Subcutaneous abdominal adipose tissue (tissue), 5 donors: ENCODE measurements around the gene GPATCH3.

ENCODE experiments used
- H3K27ac ChIP-seq: one replicate; pipeline ENCODE4 v1.7.0; 2013; ENCODE audit warnings: low read depth, mild to moderate bottlenecking, inconsistent platforms, low read length, moderate library complexity
- H3K27me3 ChIP-seq, 5 donors: one replicate each; pipeline ENCODE4 v1.7.0; 2013; ENCODE audit warnings: low read length in 5 of 5, inconsistent platforms in 1 of 5; ENCODE audit not compliant: control insufficient read depth in 5 of 5, insufficient read depth in 4 of 5
- H3K36me3 ChIP-seq, 5 donors: one replicate each; pipeline ENCODE4 v1.7.0; 2013; ENCODE audit warnings: low read length in 5 of 5; ENCODE audit not compliant: control insufficient read depth in 5 of 5, insufficient read depth in 5 of 5
- H3K4me1 ChIP-seq, 5 donors: one replicate each; pipeline ENCODE4 v1.7.0; 2013; ENCODE audit warnings: low read length in 5 of 5, mild to moderate bottlenecking in 3 of 5, moderate library complexity in 1 of 5; ENCODE audit not compliant: control insufficient read depth in 5 of 5, insufficient read depth in 5 of 5
- H3K4me3 ChIP-seq, 5 donors: one replicate each; pipeline ENCODE4 v1.7.0; 2013; ENCODE audit warnings: low read length in 5 of 5, low read depth in 1 of 5
- H3K9ac ChIP-seq, 5 donors: one replicate each; pipeline ENCODE4 v1.7.0; 2013; ENCODE audit warnings: low read length in 5 of 5, mild to moderate bottlenecking in 4 of 5, moderate library complexity in 3 of 5
- H3K9me3 ChIP-seq, 5 donors: one replicate each; pipeline ENCODE4 v1.7.0; 2013; ENCODE audit warnings: low read length in 5 of 5; ENCODE audit not compliant: control insufficient read depth in 5 of 5
- donor health status: healthy.
- donor health status: healthy.
- donor health status: healthy.
- donor health status: healthy.
- donor health status: healthy.

Gene GPATCH3

DNA sequence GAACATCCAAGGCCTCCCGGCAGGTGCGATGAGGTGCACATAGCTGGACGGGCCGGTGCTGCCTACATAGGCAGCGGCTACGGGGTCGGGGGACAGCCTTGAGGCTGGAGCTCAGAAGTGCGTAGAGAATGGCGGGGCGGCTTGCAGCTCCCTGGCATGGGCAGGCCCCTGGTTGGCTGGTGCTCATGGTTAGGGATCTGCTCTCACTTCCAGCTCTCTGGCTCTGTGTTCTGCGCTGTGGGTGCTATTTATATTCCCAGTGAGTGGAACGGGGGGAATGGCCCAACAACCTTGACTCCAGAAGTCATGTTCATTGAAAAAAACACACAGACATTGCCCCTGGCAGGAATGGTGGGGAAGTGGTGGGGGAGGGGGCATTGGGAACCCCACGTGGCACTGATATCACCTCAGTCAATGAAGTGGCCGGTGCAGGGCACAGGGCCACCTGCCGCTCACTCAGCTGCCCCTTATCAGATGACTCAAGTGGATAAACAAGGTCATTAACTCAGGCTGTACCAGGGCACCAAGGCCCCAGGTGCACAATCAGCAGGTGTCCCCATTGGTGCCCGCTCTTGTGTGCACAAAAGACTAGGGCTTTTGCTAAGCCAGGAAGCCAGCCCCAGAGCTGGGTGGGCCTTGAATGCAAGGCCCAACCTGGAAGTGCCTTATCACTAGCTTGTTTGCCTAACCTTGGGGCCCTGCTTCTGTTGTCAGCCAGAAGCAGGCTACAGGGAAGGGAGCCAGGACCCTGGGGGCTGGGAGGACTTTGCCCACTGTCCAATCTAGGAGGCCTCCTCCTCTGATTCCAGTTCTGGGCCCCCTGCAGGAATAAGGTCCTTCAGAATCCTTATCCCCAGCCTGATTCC lies 13.7 kb upstream of the GPATCH3 start, which contains the start of gene NR0B2:
Gene NR0B2 (minus strand): TSS at position 222 of the 866 bp plus-strand sequence. CDS start 35 bp downstream, at position 187.
- Histone ChIP-seq H3K9me3 (no peaks in the 10 kb centered on the region), H3K9ac (no peak within 1 kb of the TSS), H3K4me3 (no peak within 1 kb of the TSS), H3K27ac (no peak within 1 kb of the TSS), H3K4me1 (no peaks in the 10 kb centered on the region), H3K36me3 (no peaks in the 10 kb centered on the region), H3K27me3 (no peaks in the 10 kb centered on the region)

DNA sequence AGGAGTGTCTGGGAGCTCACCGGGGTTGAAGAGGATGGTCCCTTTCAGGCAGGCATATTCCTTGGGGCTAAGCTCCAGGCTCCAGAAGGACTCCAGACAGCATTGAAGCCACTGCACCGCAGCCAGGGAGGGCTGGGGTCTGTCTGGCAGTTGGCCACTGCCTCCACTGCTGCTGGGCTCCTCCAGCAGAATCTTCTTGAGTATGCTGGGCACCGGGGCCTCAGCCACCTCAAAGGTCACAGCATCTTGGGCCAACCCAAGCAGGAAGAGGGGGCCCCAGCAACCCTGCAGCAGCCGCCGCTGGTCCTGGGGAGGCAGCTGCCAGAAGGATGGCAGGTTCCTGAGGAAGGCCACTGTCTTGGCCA lies 13.1 kb upstream of the GPATCH3 start:
- Histone ChIP-seq H3K27me3 (no peaks in the 10 kb centered on the region), H3K27ac (no peak overlapping the region), H3K4me1 (no peaks in the 10 kb centered on the region), H3K9ac (no peak overlapping the region), H3K36me3 (no peaks in the 10 kb centered on the region), H3K4me3 (no peak overlapping the region), H3K9me3 (no peaks in the 10 kb centered on the region)

DNA sequence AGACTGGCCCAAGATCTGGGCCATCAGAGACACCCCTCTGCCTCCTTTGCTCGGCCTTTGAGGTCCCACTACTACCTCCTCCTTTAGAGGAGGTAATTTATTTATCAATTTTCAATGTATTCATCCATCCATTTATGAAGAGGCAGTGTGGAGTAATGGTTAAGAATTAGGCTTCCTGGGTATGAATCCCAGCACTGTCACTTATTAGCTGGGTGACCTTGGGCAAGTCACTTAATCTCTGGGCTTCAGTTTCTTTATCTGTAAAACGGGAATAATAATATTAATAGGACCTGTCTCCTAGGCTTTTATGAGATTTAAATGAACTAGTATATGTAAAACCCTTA lies 11.9 kb upstream of the GPATCH3 start:
- Histone ChIP-seq H3K9me3 (no peaks in the 10 kb centered on the region), H3K4me1 (no peaks in the 10 kb centered on the region), H3K9ac (no peak overlapping the region), H3K27me3 (no peaks in the 10 kb centered on the region), H3K4me3 (no peak overlapping the region), H3K36me3 (no peaks in the 10 kb centered on the region), H3K27ac (no peak overlapping the region)

DNA sequence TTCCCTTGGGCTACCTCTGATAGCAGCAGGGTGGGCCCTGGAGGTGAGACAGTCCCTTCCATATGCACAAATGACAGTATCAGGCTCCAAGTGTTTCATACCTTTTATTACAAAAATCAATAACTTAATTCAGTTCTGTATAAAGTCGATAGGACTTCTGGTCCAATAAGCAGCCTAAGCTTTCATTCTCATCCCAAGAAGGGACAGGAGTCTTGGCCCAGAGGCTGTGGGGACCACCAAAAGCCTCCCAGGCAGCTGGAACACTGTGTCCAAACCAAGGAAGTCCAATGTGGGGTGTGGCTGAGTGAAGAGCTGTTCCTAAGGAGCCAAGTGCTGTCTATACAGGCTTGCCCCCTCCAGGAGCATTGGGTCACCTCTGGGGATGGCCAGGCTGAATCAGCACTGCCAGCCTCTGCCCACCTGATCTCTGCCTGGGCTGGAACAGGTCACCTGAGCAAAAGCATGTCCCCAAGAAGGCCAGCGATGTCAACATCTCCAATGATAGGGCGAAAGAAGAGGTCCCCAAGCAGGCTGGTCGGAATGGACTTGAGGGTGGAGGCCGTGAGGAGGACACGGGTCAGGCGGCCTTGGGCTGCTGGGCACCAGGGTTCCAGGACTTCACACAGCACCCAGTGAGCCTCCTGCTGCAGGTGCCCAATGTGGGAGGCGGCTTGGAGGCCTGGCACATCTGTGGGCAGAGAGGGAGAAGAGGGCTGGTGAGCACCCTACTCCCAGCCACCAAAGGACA lies 11.3 kb upstream of the GPATCH3 start:
- H3K4me3 ChIP-seq, result no peak overlapping the region

DNA sequence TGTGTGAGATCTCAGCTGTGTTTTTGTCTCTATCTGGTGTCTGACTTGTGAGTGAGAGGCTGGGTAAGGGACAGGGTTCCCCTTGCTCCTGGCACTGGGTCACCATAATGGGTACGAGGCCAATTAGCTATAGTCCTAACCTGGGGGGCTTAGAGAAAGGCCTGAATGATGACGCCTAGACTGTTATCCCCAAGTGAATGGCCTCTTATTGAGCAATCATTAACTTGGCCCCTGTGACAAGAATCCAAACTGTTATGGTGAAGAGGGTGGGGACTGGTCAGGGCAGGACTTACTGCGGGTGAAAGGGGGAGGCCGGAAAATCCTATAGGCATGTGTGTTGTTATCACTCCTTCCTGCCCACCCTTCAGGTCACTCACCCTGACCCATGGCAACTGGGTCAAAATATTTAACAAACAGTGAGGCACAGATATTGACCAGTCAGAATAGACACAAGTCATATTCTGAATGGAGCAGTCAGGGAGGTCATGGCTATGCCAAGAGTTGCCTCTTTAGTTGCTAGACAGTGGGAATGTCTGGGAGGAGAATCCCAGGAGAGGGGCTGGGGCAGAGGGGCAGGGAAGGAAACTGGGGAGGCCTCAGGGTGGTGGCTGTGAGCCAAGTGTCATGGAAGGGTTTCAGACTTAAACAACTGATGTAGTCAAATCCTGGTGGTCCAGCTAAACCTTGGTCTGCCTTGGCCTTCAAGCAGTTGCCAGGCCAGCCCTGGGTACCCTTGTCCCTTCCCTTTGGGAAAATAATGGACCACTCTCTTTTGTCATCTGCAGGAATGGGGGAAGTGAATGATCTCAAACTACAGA lies 10.3 kb upstream of the GPATCH3 start:
- Histone ChIP-seq H3K27ac (no peak overlapping the region), H3K9ac (no peak overlapping the region), H3K9me3 (no peaks in the 10 kb centered on the region), H3K4me1 (no peaks in the 10 kb centered on the region), H3K27me3 (no peaks in the 10 kb centered on the region), H3K4me3 (no peak overlapping the region), H3K36me3 (no peaks in the 10 kb centered on the region)

More for the DNA sequence above, 11.3 kb upstream of the GPATCH3 start:
- H3K36me3 ChIP-seq, result no peaks in the 10 kb centered on the region
- no peak overlapping the region for H3K27ac ChIP-seq
- H3K4me1 ChIP-seq, result no peaks in the 10 kb centered on the region
- no peaks in the 10 kb centered on the region for H3K9me3 ChIP-seq
- H3K9ac ChIP-seq, result no peak overlapping the region
- H3K27me3 ChIP-seq, result no peaks in the 10 kb centered on the region

DNA sequence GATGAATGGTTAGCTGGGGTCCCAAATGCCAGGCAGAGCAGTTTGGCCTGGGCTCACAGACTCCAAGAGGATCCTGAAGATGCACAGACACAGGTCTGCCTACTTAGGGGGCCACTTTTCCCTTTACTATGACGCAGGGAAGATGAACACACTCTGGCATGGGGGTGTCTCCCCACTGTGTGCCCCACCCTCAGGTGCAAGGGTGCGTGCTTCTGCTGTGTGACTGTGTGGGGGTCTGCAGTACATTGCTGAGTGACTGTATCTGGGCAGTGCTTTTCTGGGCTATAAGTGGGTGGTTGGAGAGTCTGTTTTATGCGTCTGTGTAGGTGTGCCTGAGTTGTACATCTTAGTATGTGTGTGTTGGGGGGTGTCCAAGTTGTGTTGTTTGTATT lies 9.7 kb upstream of the GPATCH3 start:
- H3K4me1 ChIP-seq, result no peaks in the 10 kb centered on the region
- no peak overlapping the region for H3K9ac ChIP-seq
- no peak overlapping the region for H3K27ac ChIP-seq

DNA sequence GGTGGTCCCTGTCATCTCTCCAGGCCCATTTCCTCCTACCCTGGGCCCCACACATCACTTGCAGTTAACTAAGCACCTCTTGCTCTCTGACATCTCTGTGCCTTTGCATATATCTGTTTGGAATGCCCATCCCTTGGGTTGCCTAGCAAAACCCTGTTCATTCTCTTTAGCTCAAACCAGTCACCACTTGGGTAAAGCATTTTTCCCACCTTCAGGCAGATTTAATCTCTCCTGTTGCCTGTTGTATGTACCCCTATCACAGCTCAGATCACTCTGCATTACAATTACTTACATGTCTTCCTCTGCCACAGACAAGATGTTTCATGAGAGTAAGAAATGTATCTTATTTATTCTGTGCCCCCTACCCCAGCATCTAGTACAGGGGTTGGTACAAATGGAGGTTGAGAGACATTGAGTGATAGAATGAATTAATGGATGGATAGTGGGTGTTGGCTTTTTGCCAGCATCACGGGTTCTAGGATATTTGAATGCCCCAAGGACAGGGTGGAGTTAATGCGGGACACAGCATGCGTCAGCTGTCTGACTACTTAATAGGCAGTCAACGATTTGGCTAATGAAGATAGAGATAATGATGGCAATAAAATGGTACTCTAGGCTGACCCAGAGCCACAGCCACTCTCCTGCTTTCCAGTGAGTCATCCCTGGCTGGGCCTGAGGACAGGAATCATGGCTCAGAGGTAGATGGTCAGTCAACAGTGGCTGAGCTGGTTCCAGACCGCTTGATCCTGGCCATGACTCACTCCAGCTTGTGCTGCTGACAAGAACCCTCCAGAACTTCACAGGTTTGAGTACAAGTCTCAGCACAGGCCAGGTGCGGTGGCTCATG lies 7.0 kb upstream of the GPATCH3 start:
- Histone ChIP-seq H3K36me3 (no peaks in the 10 kb centered on the region), H3K9ac (no peak overlapping the region), H3K4me3 (no peak overlapping the region), H3K4me1 (no peaks in the 10 kb centered on the region), H3K27ac (no peak overlapping the region), H3K27me3 (no peaks in the 10 kb centered on the region), H3K9me3 (no peaks in the 10 kb centered on the region)

More for the DNA sequence above, 9.7 kb upstream of the GPATCH3 start:
- no peaks in the 10 kb centered on the region for H3K36me3 ChIP-seq
- no peak overlapping the region for H3K4me3 ChIP-seq
- H3K9me3 ChIP-seq, result no peaks in the 10 kb centered on the region
- H3K27me3 ChIP-seq, result no peaks in the 10 kb centered on the region

DNA sequence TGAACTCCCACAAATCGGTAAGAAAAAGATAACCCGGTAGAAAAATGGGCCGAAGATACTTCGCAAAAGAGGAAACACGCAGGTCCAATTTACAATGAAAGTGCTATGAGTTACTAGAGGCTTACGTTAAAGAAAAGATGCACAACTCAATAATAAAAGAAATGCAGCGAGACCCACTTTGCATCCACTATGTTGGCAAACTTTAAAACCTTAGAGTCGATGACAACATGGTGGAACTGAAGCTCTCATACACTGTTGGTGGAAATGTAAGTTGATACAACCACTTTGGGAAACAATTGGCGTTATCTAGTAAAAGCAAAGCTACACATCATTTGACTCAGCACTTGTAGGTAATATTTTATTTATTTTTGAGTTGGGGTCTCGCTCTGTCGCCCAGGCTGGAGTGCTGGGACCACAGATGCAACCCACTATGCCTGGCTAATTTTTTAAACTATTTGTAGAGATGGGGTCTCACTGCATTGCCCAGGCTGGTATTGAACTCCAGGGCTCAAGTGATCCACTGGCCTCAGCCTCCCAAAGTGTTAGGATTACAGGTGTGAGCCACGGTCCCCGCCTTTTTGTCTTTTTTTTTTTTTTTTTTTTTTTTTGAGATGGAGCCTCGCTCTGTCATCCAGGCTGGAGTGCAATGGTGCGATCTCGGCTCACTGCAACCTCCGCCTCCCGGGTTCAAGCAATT lies 696 bp upstream of the GPATCH3 start:
- Histone ChIP-seq H3K27ac (peak overlapping the region; percentile 82), H3K27me3 (no peaks in the 10 kb centered on the region), H3K9ac (peak overlapping the region in 4 of 5 donors; percentile 88 to 99 (median 90)), H3K4me3 (peak overlapping the region; percentile 79 to 98 (median 86)), H3K9me3 (no peaks in the 10 kb centered on the region), H3K36me3 (peaks cover 0 to 18% (median 11%) of the 10 kb centered on the region in 5 donors), H3K4me1 (peaks cover 7 to 23% (median 20%) of the 10 kb centered on the region in 5 donors)

DNA sequence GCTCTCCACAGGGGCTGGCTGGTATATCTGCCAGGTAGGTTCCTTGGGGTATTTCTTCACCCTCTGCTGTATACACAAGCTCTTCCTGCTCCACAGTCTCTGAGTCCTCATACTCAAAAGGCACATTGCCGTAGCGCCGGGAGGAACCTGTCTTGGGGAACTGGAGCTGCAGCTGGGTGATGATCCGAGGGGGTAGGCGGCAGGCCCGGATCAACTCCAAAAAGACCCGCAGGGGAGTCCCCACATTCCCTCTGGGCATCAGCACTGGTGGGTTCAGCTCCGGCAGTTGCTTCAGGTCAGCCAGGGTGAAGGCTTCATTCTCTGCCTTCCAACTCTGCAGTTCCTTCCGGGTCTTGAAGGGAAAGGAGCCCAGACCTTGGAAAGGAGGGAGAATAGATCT lies 2.9 kb downstream of the GPATCH3 start:
- no peaks in the 10 kb centered on the region for H3K27me3 ChIP-seq
- H3K4me3 ChIP-seq, result no peak overlapping the region
- H3K9me3 ChIP-seq, result no peaks in the 10 kb centered on the region
- H3K4me1 ChIP-seq, result peaks cover 7 to 23% (median 20%) of the 10 kb centered on the region in 5 donors
- no peak overlapping the region for H3K9ac ChIP-seq
- H3K36me3 ChIP-seq, result peaks cover 5 to 52% (median 40%) of the 10 kb centered on the region in 5 donors
- H3K27ac ChIP-seq, result no peak overlapping the region
